Measurements from ENCODE around the gene LRRC61. TPM values are rescaled to one million over a fixed set of nuclear protein-coding genes. Genes with fewer than 3 reads are reported as not detected.

Gene LRRC61
- total RNA-seq, 4 donors from 2014 or later = 16.6 to 26.0 (median 18.6) TPM

DNA sequence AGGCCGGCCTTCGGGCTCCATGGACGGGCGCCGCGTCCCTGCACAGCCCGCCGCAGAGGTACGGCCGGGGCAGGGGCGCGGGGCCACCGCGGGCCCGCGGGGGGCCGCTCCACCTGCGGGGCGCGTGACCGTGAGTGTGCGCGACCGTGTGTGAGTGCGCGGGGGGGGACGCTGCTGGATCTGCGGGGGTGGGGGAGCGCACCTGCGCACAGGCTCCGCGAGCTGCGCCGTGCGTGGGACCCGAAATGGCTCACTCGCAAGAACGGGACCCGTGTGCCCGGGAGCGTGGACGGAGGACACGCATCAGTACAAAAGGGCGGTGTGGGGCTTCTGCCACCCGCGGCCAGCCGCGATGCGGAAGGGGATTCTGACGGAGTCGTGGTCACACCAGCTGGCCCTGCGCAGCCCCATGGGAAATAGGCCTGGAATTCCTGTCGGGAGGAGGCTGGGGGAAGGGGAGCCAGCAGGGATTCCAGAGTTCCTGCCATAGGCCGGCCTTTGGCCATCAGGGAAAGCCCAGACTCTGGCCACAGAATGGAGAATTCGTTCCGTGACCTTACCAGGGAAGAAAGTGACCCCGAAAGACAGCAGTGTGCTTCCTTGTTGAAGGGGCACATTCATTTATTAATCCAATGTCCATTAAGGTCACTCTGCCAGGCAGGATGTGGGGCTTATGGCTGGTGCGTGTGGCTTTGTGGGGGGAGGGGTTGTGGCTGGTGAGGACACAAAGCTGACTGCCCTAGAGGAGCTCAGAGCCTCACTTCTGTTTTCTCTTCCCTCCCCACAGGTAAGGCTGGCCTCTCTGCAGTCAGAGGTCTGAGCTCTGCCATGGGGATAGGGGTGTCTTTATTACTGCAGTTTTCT is 46.0 kb downstream of the LRRC61 start:
- TF ChIP-seq, protein P1, sequence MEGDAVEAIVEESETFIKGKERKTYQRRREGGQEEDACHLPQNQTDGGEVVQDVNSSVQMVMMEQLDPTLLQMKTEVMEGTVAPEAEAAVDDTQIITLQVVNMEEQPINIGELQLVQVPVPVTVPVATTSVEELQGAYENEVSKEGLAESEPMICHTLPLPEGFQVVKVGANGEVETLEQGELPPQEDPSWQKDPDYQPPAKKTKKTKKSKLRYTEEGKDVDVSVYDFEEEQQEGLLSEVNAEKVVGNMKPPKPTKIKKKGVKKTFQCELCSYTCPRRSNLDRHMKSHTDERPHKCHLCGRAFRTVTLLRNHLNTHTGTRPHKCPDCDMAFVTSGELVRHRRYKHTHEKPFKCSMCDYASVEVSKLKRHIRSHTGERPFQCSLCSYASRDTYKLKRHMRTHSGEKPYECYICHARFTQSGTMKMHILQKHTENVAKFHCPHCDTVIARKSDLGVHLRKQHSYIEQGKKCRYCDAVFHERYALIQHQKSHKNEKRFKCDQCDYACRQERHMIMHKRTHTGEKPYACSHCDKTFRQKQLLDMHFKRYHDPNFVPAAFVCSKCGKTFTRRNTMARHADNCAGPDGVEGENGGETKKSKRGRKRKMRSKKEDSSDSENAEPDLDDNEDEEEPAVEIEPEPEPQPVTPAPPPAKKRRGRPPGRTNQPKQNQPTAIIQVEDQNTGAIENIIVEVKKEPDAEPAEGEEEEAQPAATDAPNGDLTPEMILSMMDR (IDR thresholded peaks at IDR 0.05) = no peak
- H3K4me3 ChIP-seq (ENCODE audit: low read depth, poor library complexity, severe bottlenecking) = peak overlapping the region; percentile 81
- intact Hi-C loops (cut with DNase I; ENCODE audit: low total_unique reads) = no loop called here
- peak in 1 of 2 donors; percentile 39 for DNase-seq (ENCODE audit: low spot score in 2 of 2)
- WGBS, 2 donors = 1% methylated on average over 26 to 49 of the region's 58 CpGs

DNA sequence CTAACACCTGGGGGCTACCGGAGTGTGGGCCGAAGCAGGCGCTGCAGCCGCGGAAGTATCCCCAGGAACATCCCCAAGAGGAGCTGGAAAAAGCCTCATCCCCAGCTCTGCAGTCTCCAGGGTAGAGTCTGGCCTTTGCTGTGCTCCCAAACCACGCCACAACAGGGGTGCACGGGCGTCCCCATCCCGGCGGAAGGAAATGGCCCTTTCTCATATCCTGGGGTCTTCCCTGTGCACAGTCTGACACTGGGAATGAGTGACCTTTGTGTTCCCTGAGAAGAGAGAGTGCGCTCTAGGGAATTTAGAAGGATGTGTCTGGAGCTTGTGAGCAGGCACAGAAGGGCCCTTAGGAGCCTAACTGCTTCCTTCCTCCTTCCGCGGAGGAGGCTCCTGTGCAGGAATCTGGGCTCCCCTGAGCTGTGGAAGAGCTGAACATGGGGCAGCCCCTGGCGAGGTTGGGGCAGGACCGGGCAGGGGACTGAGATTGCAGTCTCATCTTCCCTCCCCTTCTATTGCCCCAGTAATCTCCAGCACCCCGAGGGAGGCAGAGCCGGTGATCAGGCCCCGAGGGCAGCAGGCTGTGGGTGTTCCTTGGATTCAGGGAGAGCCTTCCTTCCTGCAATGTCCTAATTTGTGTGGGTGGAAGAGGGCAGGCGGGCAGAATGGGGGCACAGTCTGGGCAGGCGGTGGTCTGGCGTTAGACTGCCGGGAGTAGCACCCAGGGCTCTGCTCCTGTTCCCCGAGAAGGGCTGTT is 46.8 kb downstream of the LRRC61 start:
- no peak overlapping the region for H3K4me3 ChIP-seq (ENCODE audit: low read depth, poor library complexity, severe bottlenecking)
- no peak for DNase-seq (ENCODE audit: low spot score in 2 of 2)
- intact Hi-C loops (cut with DNase I; ENCODE audit: low total_unique reads) = no loop called here
- TF ChIP-seq, protein P1 (IDR thresholded peaks at IDR 0.05) = no peak
- TF ChIP-seq POLR2A (IDR thresholded peaks at IDR 0.05) = no peak
- 39 to 51% methylated on average over 15 to 20 of the region's 23 CpGs for WGBS, 2 donors

DNA sequence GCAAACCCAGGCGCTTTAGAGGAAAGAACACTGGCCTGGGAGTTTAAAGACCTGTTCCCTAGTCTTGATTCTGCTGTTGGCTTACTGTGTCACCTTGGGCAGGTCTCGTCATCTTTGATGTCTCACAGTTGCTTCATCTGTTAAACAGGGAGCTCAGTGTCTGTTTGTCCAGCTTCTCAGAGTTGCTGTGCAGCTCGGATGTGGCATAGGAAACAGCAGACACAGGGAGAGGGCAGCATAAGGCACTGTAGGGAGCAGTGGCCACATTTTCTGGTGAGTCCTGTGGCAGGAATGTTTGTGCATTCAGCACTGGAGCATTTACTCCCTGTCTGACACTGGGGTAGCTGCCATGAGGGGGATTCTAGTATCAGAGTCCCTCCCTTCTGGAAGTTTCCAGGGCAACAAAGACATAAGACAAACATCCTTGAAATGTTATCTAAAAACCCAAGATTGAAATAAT is 47.5 kb downstream of the LRRC61 start:
- intact Hi-C loops (cut with DNase I; ENCODE audit: low total_unique reads) = no loop called here
- H3K4me3 ChIP-seq (ENCODE audit: low read depth, poor library complexity, severe bottlenecking) = no peak overlapping the region
- TF ChIP-seq, protein P1 (IDR thresholded peaks at IDR 0.05) = no peak
- TF ChIP-seq POLR2A (IDR thresholded peaks at IDR 0.05) = no peak
- 80 to 83% methylated on average over 3 of the region's 3 CpGs for WGBS, 2 donors
- no peak for DNase-seq (ENCODE audit: low spot score in 2 of 2)

DNA sequence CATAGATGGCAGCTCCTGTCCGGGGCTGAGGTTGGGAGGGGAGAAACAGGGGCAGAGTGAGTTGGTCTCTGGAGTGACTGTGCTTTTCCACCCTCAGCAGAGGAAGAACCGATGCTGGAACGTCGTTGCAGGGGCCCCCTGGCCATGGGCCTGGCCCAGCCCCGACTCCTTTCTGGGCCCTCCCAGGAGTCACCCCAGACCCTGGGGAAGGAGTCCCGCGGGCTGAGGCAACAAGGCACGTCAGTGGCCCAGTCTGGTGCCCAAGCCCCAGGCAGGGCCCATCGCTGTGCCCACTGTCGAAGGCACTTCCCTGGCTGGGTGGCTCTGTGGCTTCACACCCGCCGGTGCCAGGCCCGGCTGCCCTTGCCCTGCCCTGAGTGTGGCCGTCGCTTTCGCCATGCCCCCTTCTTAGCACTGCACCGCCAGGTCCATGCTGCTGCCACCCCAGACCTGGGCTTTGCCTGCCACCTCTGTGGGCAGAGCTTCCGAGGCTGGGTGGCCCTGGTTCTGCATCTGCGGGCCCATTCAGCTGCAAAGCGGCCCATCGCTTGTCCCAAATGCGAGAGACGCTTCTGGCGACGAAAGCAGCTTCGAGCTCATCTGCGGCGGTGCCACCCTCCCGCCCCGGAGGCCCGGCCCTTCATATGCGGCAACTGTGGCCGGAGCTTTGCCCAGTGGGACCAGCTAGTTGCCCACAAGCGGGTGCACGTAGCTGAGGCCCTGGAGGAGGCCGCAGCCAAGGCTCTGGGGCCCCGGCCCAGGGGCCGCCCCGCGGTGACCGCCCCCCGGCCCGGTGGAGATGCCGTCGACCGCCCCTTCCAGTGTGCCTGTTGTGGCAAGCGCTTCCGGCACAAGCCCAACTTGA is 48.2 kb downstream of the LRRC61 start:
- no peak overlapping the region for H3K4me3 ChIP-seq (ENCODE audit: low read depth, poor library complexity, severe bottlenecking)
- 89 to 91% methylated on average over 44 of the region's 48 CpGs for WGBS, 2 donors
- TF ChIP-seq, protein P1 (IDR thresholded peaks at IDR 0.05) = no peak
- no peak for TF ChIP-seq POLR2A (IDR thresholded peaks at IDR 0.05)
- no peak for DNase-seq (ENCODE audit: low spot score in 2 of 2)
- intact Hi-C loops (cut with DNase I; ENCODE audit: low total_unique reads) = no loop called here

DNA sequence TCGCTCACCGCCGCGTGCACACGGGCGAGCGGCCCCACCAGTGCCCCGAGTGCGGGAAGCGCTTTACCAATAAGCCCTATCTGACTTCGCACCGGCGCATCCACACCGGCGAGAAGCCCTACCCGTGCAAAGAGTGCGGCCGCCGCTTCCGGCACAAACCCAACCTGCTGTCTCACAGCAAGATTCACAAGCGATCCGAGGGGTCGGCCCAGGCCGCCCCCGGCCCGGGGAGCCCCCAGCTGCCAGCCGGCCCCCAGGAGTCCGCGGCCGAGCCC is 48.8 kb downstream of the LRRC61 start:
- WGBS, 2 donors = 94 to 95% methylated on average over 30 of the region's 30 CpGs
- intact Hi-C loops (cut with DNase I; ENCODE audit: low total_unique reads) = no loop called here
- DNase-seq (ENCODE audit: low spot score in 2 of 2) = no peak
- TF ChIP-seq, protein P1 (IDR thresholded peaks at IDR 0.05) = no peak
- no peak for TF ChIP-seq POLR2A (IDR thresholded peaks at IDR 0.05)
- no peak overlapping the region for H3K4me3 ChIP-seq (ENCODE audit: low read depth, poor library complexity, severe bottlenecking)
